Uterine smooth muscle cell (primary cell): Measurements from ENCODE around the gene RIIAD1. TPM values are rescaled to one million over a fixed set of nuclear protein-coding genes. Genes with fewer than 3 reads are reported as not detected.

Experiments
- total RNA-seq: library from RNA; depleted of rRNA; stranded (reverse); fragments of >200 nt; gene quantifications from 2 replicates; pipeline ENCODE4 v1.2.3, GENCODE V29; 2014

Gene RIIAD1, protein sequence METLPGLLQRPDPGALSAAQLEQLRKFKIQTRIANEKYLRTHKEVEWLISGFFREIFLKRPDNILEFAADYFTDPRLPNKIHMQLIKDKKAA
- not detected in 2 replicates for total RNA-seq

DNA sequence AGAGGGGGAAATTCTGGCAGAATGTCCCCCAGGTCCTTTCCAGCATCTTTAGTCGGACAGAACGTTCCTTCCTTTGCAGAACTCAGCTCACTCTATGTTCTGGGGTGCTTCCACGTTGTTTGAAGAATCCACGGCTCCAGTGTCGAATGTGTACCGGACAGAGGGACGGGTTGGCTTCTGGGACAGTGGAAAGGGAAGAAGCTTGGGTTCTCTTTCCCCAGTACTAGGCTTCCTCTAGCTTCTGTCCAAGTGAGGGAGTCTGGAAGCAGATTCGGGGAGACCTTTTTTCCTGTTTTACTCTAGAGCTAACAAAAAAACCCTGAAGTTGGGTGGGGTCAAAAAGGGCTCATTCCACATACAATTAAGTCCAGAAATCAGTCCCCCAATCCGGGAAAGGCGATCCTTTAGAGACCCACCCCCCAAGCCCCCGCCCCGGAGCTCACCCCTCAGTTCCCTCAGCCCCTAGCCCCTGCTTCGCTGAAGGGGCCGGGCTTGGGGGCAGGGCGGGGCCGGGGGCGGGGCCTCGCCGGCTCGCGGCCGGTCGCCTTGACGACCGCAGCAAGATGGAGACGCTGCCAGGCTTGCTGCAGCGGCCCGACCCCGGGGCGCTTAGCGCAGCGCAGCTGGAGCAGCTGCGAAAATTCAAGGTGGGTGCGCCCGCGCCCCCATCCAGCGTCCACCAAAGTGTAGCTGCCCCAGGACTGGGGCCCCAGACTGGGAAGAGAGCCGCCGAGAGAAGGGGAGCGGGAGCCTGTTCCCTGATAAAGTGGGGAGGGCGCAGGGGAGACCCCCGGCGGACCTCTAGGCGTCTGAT, at the start of gene RIIAD1:
TSS of gene RIIAD1 (plus strand) at position 549 of the 814 bp plus-strand sequence. CDS start at position 564, 15 bp downstream.

DNA sequence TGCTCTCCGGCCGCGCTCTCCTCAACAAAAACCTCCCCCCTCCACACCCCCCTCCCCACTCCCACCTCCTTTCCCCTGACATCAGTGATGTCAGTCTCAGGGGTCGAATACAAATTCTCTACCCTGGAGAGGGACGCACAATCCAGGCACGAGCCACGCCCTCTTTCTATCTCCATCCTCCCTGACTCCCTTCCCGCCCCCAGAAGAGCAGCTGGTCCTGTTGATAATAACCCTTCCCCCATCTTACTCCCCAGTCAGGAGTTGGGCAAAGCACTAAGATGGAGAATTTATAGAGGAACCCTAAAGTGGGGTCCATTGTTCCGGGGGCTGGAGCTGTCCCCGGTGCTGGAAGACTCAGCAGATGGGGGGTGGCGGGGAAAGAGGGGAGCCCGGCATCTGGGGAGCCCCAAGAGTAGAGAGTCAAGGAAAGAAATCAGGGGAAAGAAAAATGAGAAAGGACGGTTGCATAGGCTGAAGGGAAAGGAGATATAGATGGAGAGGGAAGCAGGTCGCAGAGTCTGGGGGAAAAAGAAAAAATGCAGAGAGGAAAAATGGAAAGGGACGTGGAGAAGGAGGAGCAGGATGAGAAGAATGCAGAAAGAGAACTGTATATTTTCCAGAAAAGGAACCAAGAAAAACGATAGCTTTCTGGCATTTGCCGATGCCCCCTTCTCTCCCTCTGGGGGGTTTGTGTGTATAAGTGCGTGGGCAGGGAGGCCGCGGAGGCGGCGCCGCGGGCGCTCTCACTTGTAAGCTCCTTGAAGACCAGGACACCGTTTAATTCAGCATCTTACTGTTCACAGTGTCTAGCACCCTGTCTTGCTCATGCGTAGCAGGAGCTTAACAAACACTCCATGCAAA, 4.3 kb upstream of the RIIAD1 start, which contains the start of gene CELF3:
TSS of gene CELF3 (minus strand) at position 33 of the 861 bp plus-strand sequence. CDS start 783 bp downstream, outside the sequence.

DNA sequence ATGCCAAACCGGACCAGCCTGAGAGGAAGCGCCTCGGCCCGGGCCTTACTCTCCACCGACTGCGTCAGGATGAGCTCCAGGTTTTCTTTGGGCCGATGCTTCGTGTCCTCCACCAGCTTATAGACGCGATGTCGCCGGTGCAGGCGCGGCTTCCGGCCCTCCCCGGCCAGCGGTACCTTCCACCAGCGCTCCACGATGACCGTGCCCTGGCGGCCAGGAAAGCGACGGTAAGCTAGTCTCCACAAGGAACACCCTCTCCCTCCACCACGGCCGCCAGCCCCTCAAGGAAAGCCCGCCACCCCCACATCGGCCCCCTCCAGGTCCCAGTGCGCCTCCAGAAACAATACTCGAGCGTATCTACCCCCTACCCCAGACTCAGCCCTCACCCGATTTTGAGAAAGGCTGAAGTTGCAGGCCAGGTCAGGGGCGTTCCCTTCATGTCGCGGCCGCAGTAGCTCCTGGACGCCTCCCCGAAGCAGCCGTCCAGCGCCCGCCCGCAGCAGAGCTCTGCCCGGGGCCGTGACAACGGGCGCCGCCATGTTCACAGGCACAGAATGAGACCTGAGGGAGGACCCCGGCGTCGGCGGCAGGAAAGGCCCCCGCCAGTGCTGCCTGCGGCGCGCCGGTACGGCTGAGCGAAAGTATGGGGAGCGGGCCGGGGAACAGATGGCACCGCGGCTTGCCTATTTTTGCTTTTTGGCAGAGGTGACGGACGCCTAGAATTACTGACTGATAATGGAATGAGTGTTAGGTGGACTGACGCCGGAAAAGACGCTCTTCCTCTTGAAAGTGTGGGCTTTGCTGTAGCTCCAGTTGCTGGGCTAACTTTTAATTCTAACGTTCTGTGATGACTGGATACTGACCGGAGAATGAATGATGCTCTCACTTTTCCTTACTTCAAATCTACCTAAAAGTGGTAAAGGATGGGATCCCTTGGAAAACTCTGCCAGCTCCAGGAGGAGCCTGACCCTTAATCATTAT, 41.9 kb downstream of the RIIAD1 start, which contains the start of gene MRPL9:
TSS of gene MRPL9 (minus strand) at position 556 of the 981 bp plus-strand sequence. CDS start at position 539, 17 bp downstream.

Other genes starting within 250 kb of the RIIAD1 start
- gene CGN, start 210.1 kb upstream of the RIIAD1 start, total RNA-seq, result 0.11 and 0.12 TPM in 2 replicates
- 4.5 and 8.5 TPM in 2 replicates for gene TUFT1, start 181.2 kb upstream of the RIIAD1 start, total RNA-seq
- gene SNX27, start 109.5 kb upstream of the RIIAD1 start, total RNA-seq, result 36.2 and 40.7 TPM in 2 replicates
- not detected in 2 replicates for gene CELF3, start 4.7 kb upstream of the RIIAD1 start, total RNA-seq
- 75.2 and 91.1 TPM in 2 replicates for gene MRPL9, start 42.0 kb downstream of the RIIAD1 start, total RNA-seq
- 3.5 and 4.2 TPM in 2 replicates for gene TDRKH, start 69.0 kb downstream of the RIIAD1 start, total RNA-seq
- gene LINGO4, start 83.9 kb downstream of the RIIAD1 start, total RNA-seq, result under 0.01 TPM in 1 of 2 replicates, not detected in the other
- not detected in 2 replicates for gene RORC, start 110.3 kb downstream of the RIIAD1 start, total RNA-seq
- not detected in 2 replicates for gene C2CD4D, start 118.3 kb downstream of the RIIAD1 start, total RNA-seq
- not detected in 2 replicates for gene THEM5, start 132.2 kb downstream of the RIIAD1 start, total RNA-seq
- 7.0 and 8.3 TPM in 2 replicates for gene THEM4, start 188.0 kb downstream of the RIIAD1 start, total RNA-seq